Ramos (cell line): Measurements from ENCODE around the gene OR2AP1.
"Not testable (repeated sequence)": the region's sequence is repeated elsewhere in the genome, so short reads cannot be mapped to it uniquely, and the experiment has no call there.

ENCODE experiments used
- in situ Hi-C: fragments of 300-500 bp; cut with MboI; formaldehyde crosslinking; loops from one replicate; pipeline ENCODE4 v1.14.3; 2022; ENCODE audit warnings: low sequenced_read_pairs; ENCODE audit not compliant: unreplicated experiment

Gene OR2AP1

GRCh38 chr12:55572168-55572567, at the start of gene OR2AP1:
OR2AP1 (plus strand) TSS chr12:55572468; CDS start chr12:55574415, 1,947 bp downstream.
- in situ Hi-C loops, result no loop called here

- in situ Hi-C loops, result not testable (repeated sequence)
Observed at GRCh38 chr12:55548235-55548634, 24.0 kb upstream of the OR2AP1 start.

DNA sequence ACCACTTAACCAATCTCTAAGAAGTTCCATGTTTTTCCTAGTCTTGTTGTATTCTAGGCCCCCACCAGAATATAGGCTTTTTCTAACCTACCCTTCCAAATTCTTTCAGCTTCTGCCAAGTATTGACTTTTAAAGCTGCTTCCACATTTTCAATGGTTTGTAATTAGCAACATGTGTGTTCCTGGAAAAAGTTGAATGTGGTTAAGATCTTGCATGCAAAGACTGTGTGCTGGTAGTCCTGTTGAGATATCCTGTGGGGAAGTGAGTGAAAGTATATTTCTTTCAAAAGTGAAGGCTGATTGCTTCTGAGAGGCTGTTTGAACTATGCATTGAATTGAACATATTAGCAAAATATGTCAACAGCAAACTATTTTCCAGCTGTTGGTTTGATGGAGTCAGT, 23.5 kb upstream of the OR2AP1 start:
- in situ Hi-C loops, result no loop called here

DNA sequence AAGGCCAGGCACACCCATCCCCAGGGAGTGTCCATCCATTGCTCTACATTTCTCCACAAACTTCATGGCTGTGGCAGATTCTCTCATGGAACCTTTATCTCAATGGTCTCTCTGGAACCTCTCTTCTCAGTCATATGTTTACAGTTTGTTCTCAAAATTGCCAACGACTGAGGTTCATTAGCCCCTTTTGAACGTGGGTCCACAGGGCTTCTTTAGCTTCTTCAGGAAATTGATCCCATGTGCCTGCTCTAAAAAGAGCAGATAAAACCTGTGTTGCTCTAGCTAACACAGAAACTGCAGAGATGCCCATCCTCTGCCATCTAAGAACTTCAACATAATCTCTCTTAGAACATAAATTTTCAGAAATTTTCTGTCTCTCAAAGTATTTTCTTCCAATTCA, 23.0 kb upstream of the OR2AP1 start, which contains the start of gene OR6C4:
OR6C4 (plus strand) TSS at position 301 of the 400 bp plus-strand sequence. CDS start 1,625 bp downstream, outside the sequence.
- in situ Hi-C loops, result no loop called here

GRCh38 chr12:55554296-55554695, 18.0 kb upstream of the OR2AP1 start:
- in situ Hi-C loops, result no loop called here

- in situ Hi-C loops, result not testable (repeated sequence)
Observed at GRCh38 chr12:55570060-55570459, 2.2 kb upstream of the OR2AP1 start.

DNA sequence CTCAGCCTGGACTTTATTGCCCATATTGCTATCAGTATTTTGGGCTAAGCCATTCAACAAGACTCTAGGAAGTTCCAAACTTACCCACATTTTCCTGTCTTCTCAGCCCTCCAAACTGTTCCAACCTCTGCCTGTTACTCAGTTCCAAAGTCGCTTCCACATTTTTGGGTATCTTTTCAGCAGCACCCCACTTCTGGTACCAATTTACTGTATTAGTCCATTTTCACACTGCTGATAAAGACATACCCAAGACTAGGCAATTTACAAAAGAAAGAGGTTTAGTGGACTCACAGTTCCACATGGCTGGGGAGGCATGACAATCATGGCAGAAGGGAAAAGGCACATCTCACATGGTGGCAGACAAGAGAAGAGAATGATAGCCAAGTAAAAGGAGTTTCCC, 1.6 kb upstream of the OR2AP1 start:
- in situ Hi-C loops, result not testable (repeated sequence)

DNA sequence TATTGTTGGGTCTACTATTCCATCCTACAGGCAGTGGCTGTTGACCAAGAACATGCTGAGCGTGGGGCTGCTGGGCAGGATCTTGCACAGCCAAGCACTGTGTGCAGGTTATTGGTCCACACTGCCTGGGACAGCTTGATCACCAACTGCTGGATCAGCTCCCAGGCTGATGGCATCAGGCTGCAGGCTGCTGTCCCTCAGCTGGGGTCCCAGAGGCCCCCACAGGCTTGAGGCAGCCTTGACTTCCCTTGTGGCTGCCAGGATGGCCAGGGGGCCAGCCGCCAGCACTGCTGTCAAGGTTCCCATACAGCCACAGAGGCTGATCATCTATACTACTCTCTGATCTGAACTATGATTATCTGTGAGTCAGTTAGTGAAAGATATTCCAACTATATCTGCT, 9.8 kb downstream of the OR2AP1 start:
- in situ Hi-C loops, result no loop called here

GRCh38 chr12:55585817-55586216, 13.5 kb downstream of the OR2AP1 start:
- in situ Hi-C loops, result no loop called here

- in situ Hi-C loops, result not testable (repeated sequence)
Observed at GRCh38 chr12:55590152-55590551, 17.9 kb downstream of the OR2AP1 start.

DNA sequence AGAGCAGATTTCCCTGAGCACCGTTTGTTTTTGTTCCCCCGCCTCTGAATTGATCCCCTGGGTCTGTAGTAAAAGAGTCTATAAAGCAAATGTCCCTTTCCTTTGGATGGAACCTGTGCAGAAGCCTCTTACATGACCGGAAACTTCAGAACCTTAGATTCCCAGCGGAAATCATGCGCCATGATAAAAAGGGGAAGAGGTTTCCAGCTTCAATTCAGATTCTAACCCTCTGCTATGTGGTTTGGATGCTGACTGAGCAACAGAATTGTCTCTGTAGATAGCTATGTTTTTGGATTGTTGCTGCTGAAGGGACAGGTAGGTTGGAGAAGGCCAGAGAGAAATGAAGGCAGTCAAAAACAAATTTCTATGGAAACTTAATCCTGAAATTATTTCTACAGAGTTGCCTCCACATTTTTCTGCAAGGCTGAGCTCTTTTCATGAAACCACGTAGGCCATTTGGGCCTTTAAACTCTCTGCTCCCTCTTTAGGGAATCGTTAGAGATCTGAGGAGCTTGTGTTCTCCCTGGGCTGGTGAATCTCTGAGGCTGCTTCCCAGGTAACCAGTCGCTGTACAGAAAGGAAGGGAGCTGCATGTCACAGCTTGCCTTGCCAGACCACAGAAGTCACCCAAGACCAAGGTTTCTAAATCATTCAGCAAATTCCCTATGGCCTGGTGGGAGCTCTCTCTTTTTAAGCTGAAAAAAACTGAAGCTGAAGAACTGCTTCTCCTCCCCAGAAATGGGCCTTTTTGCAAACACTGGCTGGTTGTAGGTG, 35.7 kb downstream of the OR2AP1 start:
- in situ Hi-C loops, result no loop called here

DNA sequence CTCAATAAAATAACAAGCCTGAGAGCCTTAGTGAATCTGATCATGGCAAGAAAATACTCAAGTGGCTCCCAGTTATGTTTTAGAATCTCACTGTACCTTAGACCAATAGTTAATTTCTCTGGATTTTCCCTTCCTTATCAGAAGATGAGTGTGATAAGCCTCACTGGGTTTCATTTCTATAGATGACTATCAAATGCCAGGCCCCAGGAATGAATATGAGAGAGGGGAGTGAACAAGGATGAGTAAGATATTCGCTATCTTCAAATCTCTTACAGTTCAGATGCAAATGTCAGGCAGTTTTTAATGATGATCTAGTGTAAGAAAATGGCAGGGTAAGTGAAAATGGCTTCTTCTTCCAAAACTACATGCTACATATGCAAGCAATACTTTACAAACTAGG, 38.3 kb downstream of the OR2AP1 start:
- in situ Hi-C loops, result no loop called here

GRCh38 chr12:55612646-55613045, 40.4 kb downstream of the OR2AP1 start:
- in situ Hi-C loops, result no loop called here

DNA sequence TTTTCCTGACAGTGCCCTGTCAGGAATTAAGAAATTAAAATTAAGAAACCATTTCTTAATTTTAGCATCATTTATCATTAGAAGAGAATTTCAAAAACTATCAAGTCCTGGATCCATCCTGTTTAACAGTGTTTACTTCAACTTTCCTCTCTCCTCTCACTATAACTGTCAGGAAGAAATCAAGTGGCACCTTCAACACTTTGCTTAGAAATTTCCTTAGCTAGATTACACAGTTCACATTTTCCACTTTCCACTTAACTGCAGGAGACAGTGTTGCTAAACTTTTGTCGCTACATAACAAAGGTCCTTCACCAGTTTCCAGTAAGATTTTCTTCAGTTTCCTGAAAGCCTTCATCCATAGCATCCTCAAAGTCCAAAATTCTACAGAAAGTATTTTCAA, 42.5 kb downstream of the OR2AP1 start:
- in situ Hi-C loops, result no loop called here

DNA sequence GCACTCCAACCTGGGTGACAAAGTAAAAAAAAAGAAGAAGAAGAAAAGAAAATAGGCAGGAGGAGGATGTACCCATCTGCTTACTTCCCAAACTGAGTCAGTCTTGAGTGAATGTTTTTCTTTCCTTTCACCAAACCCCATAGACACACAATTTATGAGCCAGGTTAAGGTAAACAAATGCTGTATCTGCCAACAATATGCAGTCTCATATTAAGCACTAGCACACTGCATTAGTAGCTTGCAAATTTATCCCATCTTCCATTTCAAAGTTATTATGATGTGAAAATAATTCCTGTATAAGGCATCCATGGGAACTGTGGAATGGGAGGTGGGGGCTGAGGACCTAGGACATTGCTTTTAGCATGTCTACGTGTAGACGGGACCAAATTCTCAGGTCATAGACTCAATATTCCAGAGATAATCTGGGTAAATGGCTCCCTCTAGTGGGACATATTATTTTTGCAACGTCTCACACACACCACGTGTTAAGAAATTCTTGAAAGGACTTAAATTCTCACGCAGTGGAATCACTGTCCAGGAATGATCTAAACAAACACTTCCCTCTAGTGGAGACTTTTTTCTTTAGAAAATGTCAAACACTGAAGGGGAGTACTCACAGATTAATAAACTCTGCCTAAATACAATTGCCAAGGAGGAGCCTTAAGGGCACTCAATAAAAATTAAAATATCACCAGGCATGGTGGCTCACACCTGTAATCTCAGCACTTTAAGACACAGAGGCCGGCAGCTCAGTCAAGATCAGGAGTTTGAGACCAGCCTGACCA, 47.3 kb downstream of the OR2AP1 start:
- in situ Hi-C loops, result loop anchor here (10.0 kb wide), 1 partner anchor 425 kb away; no protein-coding TSS in a partner anchor

GRCh38 chr12:55624056-55624455, 51.8 kb downstream of the OR2AP1 start:
- in situ Hi-C loops, result loop anchor here (10.0 kb wide), 1 partner anchor 429 kb away; no protein-coding TSS in a partner anchor
